ENCODE measurements around the gene STARD9. TPM values are rescaled to one million over a fixed set of nuclear protein-coding genes. Genes with fewer than 3 reads are reported as not detected.

Gene STARD9
- total and polyA plus RNA-seq, 2 experiments from 2014 or later, result 2.0 to 5.5 TPM

GRCh38 chr15:42696626-42697025 lies 121.2 kb downstream of the STARD9 start:
- no peak for DNase-seq (ENCODE audit: low read depth in 1 of 2, low spot score in 1 of 2)

GRCh38 chr15:42704492-42704926 lies 129.1 kb downstream of the STARD9 start:
- no peaks in the 10 kb centered on the region for H3K36me3 ChIP-seq
- H3K4me3 ChIP-seq, result no peak overlapping the region
- H3K9me3 ChIP-seq (ENCODE audit: low read depth), result no peaks in the 10 kb centered on the region
- H3K27me3 ChIP-seq, result no peaks in the 10 kb centered on the region
- H3K27ac ChIP-seq, result no peak overlapping the region
- TF ChIP-seq CTCF (IDR thresholded peaks at IDR 0.05; ENCODE audit: low read depth, low read length), result peak; percentile 94
- DNase-seq (ENCODE audit: low read depth in 1 of 2, low spot score in 1 of 2), result peak; percentile 81 to 86
- no peaks in the 10 kb centered on the region for H3K4me1 ChIP-seq (ENCODE audit: low read depth)

More at GRCh38 chr15:42696626-42697025, 121.2 kb downstream of the STARD9 start:
- TF ChIP-seq CTCF (IDR thresholded peaks at IDR 0.05; ENCODE audit: low read depth, low read length), result no peak
- Histone ChIP-seq H3K36me3 (no peaks in the 10 kb centered on the region), H3K4me3 (no peak overlapping the region), H3K27ac (no peak overlapping the region), H3K4me1 (ENCODE audit: low read depth) (no peaks in the 10 kb centered on the region), H3K9me3 (ENCODE audit: low read depth) (no peaks in the 10 kb centered on the region), H3K27me3 (no peaks in the 10 kb centered on the region)

- no peak for DNase-seq (ENCODE audit: low read depth in 1 of 2, low spot score in 1 of 2)
- H3K4me1 ChIP-seq (ENCODE audit: low read depth), result no peaks in the 10 kb centered on the region
Measured at GRCh38 chr15:42705336-42705735, 129.9 kb downstream of the STARD9 start.

GRCh38 chr15:42707068-42707467 lies 131.7 kb downstream of the STARD9 start:
- Histone ChIP-seq H3K9me3 (ENCODE audit: low read depth) (no peaks in the 10 kb centered on the region), H3K4me3 (no peak overlapping the region), H3K36me3 (no peaks in the 10 kb centered on the region), H3K4me1 (ENCODE audit: low read depth) (no peaks in the 10 kb centered on the region), H3K27ac (no peak overlapping the region), H3K27me3 (no peaks in the 10 kb centered on the region)
- no peak for TF ChIP-seq CTCF (IDR thresholded peaks at IDR 0.05; ENCODE audit: low read depth, low read length)
- peak in 1 of 2 donors; percentile 23 for DNase-seq (ENCODE audit: low read depth in 1 of 2, low spot score in 1 of 2)

More at GRCh38 chr15:42705336-42705735, 129.9 kb downstream of the STARD9 start:
- Histone ChIP-seq H3K4me3 (no peak overlapping the region), H3K27ac (no peak overlapping the region), H3K9me3 (ENCODE audit: low read depth) (no peaks in the 10 kb centered on the region), H3K36me3 (no peaks in the 10 kb centered on the region), H3K27me3 (no peaks in the 10 kb centered on the region)
- no peak for TF ChIP-seq CTCF (IDR thresholded peaks at IDR 0.05; ENCODE audit: low read depth, low read length)

GRCh38 chr15:42707873-42708544 lies 132.6 kb downstream of the STARD9 start:
- no peak for TF ChIP-seq CTCF (IDR thresholded peaks at IDR 0.05; ENCODE audit: low read depth, low read length)
- H3K36me3 ChIP-seq, result no peaks in the 10 kb centered on the region
- H3K27ac ChIP-seq, result no peak overlapping the region
- H3K9me3 ChIP-seq (ENCODE audit: low read depth), result no peaks in the 10 kb centered on the region
- no peaks in the 10 kb centered on the region for H3K4me1 ChIP-seq (ENCODE audit: low read depth)
- H3K27me3 ChIP-seq, result no peaks in the 10 kb centered on the region
- DNase-seq (ENCODE audit: low read depth in 1 of 2, low spot score in 1 of 2), result no peak
- H3K4me3 ChIP-seq, result no peak overlapping the region
